DND-41 (cell line): ENCODE results near the gene EIF4E1B.

Experiments used
- ATAC-seq: fragments of 200-7000 bp; cut with Tn5 transposase; 3 replicates; pipeline ENCODE4 v1.9.1; 2021; ENCODE audit warnings: low read depth; ENCODE audit not compliant: insufficient read depth
- DNase-seq: peaks from one replicate; pipeline ENCODE4 v3.0.0-alpha.2; 2020
- H2AFZ ChIP-seq: 2 replicates; pipeline ENCODE4 v1.6.0; 2012; ENCODE audit warnings: low read depth, low read length
- H3K27ac ChIP-seq: 2 replicates; pipeline ENCODE4 v1.5.1; 2012; ENCODE audit warnings: low read length, inconsistent platforms
- H3K27me3 ChIP-seq: fragments of 200-600 bp; sonication (generic); 2 replicates; pipeline ENCODE4 v1.6.0; 2012; ENCODE audit warnings: low read length, mild to moderate bottlenecking, inconsistent platforms; ENCODE audit not compliant: insufficient read depth, poor library complexity
- H3K36me3 ChIP-seq: 2 replicates; pipeline ENCODE4 v1.5.1; 2012; ENCODE audit warnings: low read length, inconsistent platforms; ENCODE audit not compliant: insufficient read depth
- H3K4me1 ChIP-seq: 2 replicates; pipeline ENCODE4 v1.5.1; 2012; ENCODE audit warnings: mild to moderate bottlenecking, low read length; ENCODE audit not compliant: insufficient read depth
- H3K4me2 ChIP-seq: 2 replicates; pipeline ENCODE4 v1.6.0; 2012; ENCODE audit warnings: mild to moderate bottlenecking, moderate library complexity, low read length, inconsistent platforms; ENCODE audit not compliant: insufficient read depth
- H3K4me3 ChIP-seq, 2 experiments: fragments of 200-600 bp in 1 of 2; shearing (Covaris generic) in 1 of 2; 2 replicates each; pipeline ENCODE4 v1.5.1; 2012 to 2016; ENCODE audit warnings: inconsistent platforms in 2 of 2, low read length in 2 of 2, mild to moderate bottlenecking in 2 of 2, low read depth in 1 of 2, moderate library complexity in 1 of 2
- H3K79me2 ChIP-seq: 2 replicates; pipeline ENCODE4 v1.6.0; 2012; ENCODE audit warnings: low read length, inconsistent platforms; ENCODE audit not compliant: insufficient read depth
- H3K9ac ChIP-seq: 2 replicates; pipeline ENCODE4 v1.6.0; 2012; ENCODE audit warnings: low read depth, mild to moderate bottlenecking, inconsistent platforms, low read length, moderate library complexity
- H3K9me3 ChIP-seq: 2 replicates; pipeline ENCODE4 v1.5.1; 2012; ENCODE audit warnings: low read length, moderate library complexity, mild to moderate bottlenecking, inconsistent platforms; ENCODE audit not compliant: insufficient read depth, severe bottlenecking
- H4K20me1 ChIP-seq: 2 replicates; pipeline ENCODE4 v1.6.0; 2012; ENCODE audit warnings: low read length; ENCODE audit not compliant: insufficient read depth
- EZH2 ChIP-seq: IDR thresholded peaks from 3 replicates; pipeline ENCODE4 v1.6.1; 2012; ENCODE audit warnings: borderline replicate concordance, low read depth, mild to moderate bottlenecking, moderate library complexity, low read length, inconsistent platforms; ENCODE audit not compliant: severe bottlenecking
- TF ChIP-seq, protein P1 (sequence below): IDR thresholded peaks from 2 replicates; pipeline ENCODE4 v1.5.1; 2012; ENCODE audit warnings: borderline replicate concordance, low read length, moderate library complexity, mild to moderate bottlenecking; ENCODE audit not compliant: poor library complexity, severe bottlenecking; ENCODE audit errors: extremely low read depth

The EIF4E1B gene

DNA sequence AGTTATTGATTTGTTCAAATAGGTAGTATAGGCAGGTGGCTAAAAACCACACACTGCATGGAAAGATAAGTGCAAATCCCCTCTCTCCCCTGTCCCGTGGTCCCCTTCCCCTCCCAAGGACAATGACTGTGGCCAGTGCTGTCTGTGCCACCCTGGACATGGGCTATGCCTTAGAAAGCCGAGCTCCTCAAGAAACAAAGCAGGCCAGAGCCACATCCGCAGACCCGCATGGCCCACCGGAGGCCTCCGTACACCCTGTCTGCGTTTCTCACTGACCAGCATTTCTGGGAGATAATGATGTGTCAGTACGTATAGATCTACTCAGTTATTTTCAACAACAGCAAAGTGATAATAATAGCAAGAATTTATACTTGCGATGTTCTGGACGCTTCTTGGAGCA lies 33.1 kb downstream of the EIF4E1B start:
- H3K79me2 ChIP-seq: no peaks in the 10 kb centered on the region
- no peak overlapping the region for H3K9ac ChIP-seq
- no peak overlapping the region for H3K27ac ChIP-seq
- H3K36me3 ChIP-seq: no peaks in the 10 kb centered on the region
- no peaks in the 10 kb centered on the region for H3K9me3 ChIP-seq
- DNase-seq (no peak), ATAC-seq (no peak)
- TF ChIP-seq, protein P1, sequence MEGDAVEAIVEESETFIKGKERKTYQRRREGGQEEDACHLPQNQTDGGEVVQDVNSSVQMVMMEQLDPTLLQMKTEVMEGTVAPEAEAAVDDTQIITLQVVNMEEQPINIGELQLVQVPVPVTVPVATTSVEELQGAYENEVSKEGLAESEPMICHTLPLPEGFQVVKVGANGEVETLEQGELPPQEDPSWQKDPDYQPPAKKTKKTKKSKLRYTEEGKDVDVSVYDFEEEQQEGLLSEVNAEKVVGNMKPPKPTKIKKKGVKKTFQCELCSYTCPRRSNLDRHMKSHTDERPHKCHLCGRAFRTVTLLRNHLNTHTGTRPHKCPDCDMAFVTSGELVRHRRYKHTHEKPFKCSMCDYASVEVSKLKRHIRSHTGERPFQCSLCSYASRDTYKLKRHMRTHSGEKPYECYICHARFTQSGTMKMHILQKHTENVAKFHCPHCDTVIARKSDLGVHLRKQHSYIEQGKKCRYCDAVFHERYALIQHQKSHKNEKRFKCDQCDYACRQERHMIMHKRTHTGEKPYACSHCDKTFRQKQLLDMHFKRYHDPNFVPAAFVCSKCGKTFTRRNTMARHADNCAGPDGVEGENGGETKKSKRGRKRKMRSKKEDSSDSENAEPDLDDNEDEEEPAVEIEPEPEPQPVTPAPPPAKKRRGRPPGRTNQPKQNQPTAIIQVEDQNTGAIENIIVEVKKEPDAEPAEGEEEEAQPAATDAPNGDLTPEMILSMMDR: no peak
- no peak for TF ChIP-seq EZH2
- no peaks in the 10 kb centered on the region for H3K27me3 ChIP-seq
- H4K20me1 ChIP-seq: peaks cover 7% of the 10 kb centered on the region; the same call in 1 of the 2 replicates
- H3K4me2 ChIP-seq: no peak overlapping the region
- no peak overlapping the region for H2AFZ ChIP-seq
- peaks cover 19% of the 10 kb centered on the region for H3K4me1 ChIP-seq
- no peak overlapping the region for H3K4me3 ChIP-seq

DNA sequence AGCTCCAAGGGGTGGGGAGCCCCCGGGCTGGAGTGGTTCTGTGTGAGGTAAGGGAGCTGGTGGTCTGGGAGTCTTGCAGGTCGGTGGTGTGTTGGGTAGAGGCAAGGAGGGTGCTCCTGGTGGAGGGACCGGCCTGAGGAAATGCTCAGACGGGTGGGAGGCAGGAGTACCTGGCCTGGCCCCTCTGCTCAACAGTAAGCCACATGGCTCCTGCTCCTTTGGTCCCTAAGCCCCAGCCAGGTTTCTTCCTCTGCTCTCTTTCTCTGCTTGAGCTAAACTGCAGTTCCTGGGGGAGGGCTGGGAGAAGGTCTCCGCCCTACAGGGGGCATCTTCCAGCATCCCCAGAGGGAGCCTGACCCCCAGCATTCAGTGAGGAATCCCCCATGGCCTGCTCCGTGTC lies 34.0 kb downstream of the EIF4E1B start:
- H2AFZ ChIP-seq: no peak overlapping the region
- H3K4me2 ChIP-seq: no peak overlapping the region
- no peaks in the 10 kb centered on the region for H3K79me2 ChIP-seq
- H3K27ac ChIP-seq: no peak overlapping the region
- H3K4me3 ChIP-seq: no peak overlapping the region
- H3K36me3 ChIP-seq: no peaks in the 10 kb centered on the region
- ATAC-seq (no peak), DNase-seq (no peak)
- peaks cover 10% of the 10 kb centered on the region for H3K4me1 ChIP-seq
- H3K9me3 ChIP-seq: no peaks in the 10 kb centered on the region
- H3K27me3 ChIP-seq: no peaks in the 10 kb centered on the region
- TF ChIP-seq EZH2: no peak
- TF ChIP-seq, protein P1: no peak
- H4K20me1 ChIP-seq: peaks cover 6% of the 10 kb centered on the region; the same call in 1 of the 2 replicates
- no peak overlapping the region for H3K9ac ChIP-seq

DNA sequence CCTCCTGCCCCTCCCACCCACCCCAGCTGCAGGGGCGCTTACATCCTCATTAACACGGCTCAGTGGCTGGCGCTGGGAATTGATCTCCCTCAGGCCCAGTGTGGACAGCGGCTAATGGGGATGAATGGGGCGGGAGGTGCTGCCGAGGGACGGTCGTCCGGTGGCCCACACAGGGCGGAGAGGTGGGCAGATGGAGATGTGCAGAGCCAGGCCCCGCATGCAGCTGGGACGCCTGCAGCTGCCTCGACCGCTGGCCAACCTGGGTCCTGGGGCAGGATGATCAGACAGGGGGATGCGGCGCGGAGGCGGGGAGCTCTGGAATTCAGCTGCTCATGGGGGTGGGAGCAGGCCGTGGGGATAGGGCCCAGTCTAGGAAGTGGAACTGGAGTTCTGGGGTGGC lies 34.4 kb downstream of the EIF4E1B start:
- Histone ChIP-seq H3K4me1 (peaks cover 8% of the 10 kb centered on the region), H4K20me1 (peaks cover 6% of the 10 kb centered on the region; the same call in 1 of the 2 replicates), H3K27ac (no peak overlapping the region), H3K27me3 (peaks cover under 1% of the 10 kb centered on the region), H3K9me3 (no peaks in the 10 kb centered on the region), H3K36me3 (no peaks in the 10 kb centered on the region), H3K79me2 (no peaks in the 10 kb centered on the region), H3K4me2 (no peak overlapping the region), H3K4me3 (no peak overlapping the region), H3K9ac (no peak overlapping the region), H2AFZ (no peak overlapping the region)
- ATAC-seq (no peak), DNase-seq (no peak)
- TF ChIP-seq, protein P1: no peak
- TF ChIP-seq EZH2: no peak

DNA sequence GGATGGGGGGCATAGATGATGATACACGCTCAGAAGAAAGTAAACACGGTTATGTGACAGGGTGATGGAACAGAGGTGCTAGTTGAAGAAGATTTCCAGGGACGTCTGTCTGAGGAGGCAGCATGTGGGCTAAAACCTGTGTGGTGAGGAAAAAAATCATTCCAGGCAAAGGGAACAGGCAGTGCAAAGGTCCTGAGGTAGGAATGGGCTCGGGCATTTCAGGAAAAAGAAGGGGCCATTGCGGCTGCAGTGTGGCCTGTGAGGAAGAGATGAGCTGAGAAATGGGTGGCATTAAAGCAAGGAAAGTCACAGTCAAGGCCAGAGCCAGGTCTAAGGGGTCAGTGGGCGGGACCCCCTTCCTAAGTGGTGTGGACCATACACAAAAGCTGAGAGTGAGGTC lies 35.0 kb downstream of the EIF4E1B start:
- DNase-seq (no peak), ATAC-seq (no peak)
- Histone ChIP-seq H3K79me2 (no peaks in the 10 kb centered on the region), H3K4me2 (no peak overlapping the region), H3K4me3 (no peak overlapping the region), H3K9ac (no peak overlapping the region), H3K27ac (no peak overlapping the region), H3K36me3 (no peaks in the 10 kb centered on the region), H2AFZ (no peak overlapping the region), H4K20me1 (peaks cover 4% of the 10 kb centered on the region; the same call in 1 of the 2 replicates), H3K9me3 (no peaks in the 10 kb centered on the region), H3K4me1 (peaks cover 6% of the 10 kb centered on the region), H3K27me3 (peaks cover 2% of the 10 kb centered on the region)
- TF ChIP-seq, protein P1: no peak
- no peak for TF ChIP-seq EZH2
